ENCODE results near the gene FYCO1.
A peak's percentile ranks its signal among the peaks of the same experiment; 100 is the strongest.

FYCO1 gene

GRCh38 chr3:45988804-45989203, 6.8 kb downstream of the FYCO1 start:
- peak; percentile 45 for DNase-seq (ENCODE audit: low read depth)
- no peak overlapping the region for H3K4me3 ChIP-seq (ENCODE audit: control insufficient read depth, low read depth, low read length)
- TF ChIP-seq, protein P1, sequence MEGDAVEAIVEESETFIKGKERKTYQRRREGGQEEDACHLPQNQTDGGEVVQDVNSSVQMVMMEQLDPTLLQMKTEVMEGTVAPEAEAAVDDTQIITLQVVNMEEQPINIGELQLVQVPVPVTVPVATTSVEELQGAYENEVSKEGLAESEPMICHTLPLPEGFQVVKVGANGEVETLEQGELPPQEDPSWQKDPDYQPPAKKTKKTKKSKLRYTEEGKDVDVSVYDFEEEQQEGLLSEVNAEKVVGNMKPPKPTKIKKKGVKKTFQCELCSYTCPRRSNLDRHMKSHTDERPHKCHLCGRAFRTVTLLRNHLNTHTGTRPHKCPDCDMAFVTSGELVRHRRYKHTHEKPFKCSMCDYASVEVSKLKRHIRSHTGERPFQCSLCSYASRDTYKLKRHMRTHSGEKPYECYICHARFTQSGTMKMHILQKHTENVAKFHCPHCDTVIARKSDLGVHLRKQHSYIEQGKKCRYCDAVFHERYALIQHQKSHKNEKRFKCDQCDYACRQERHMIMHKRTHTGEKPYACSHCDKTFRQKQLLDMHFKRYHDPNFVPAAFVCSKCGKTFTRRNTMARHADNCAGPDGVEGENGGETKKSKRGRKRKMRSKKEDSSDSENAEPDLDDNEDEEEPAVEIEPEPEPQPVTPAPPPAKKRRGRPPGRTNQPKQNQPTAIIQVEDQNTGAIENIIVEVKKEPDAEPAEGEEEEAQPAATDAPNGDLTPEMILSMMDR (IDR thresholded peaks at IDR 0.05; ENCODE audit: control insufficient read depth, insufficient read depth, low read depth, low read length, missing control alignments): no peak

DNA sequence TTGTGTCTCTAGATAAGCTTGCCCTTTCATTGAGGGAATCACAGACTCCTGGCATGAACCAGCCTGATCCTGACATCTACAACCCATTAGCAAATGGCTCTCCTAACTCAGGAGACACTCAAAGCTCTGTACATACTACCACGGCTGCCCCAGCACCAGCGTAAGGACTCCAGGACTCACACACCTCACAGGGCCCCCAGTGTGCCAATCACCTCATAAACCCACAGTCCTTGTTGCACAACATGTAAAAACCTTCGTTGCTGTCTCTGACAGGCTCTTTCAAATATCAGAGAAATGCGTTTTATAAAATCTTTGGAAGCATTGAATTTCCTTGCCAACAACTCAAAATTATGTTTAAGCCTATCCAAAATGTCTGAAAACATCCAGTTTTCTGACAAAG, 7.3 kb downstream of the FYCO1 start:
- DNase-seq (ENCODE audit: low read depth): no peak
- TF ChIP-seq, protein P1 (IDR thresholded peaks at IDR 0.05; ENCODE audit: control insufficient read depth, insufficient read depth, low read depth, low read length, missing control alignments): no peak

GRCh38 chr3:45987368-45988291, 8.0 kb downstream of the FYCO1 start:
- no peak overlapping the region for H3K4me3 ChIP-seq (ENCODE audit: control insufficient read depth, low read depth, low read length)
- DNase-seq (ENCODE audit: low read depth): no peak
- TF ChIP-seq, protein P1 (IDR thresholded peaks at IDR 0.05; ENCODE audit: control insufficient read depth, insufficient read depth, low read depth, low read length, missing control alignments): no peak

More for the DNA sequence above, 7.3 kb downstream of the FYCO1 start:
- no peak overlapping the region for H3K4me3 ChIP-seq (ENCODE audit: control insufficient read depth, low read depth, low read length)

- peak; percentile 46 for DNase-seq (ENCODE audit: low read depth)
- H3K4me3 ChIP-seq (ENCODE audit: control insufficient read depth, low read depth, low read length): no peak overlapping the region
- TF ChIP-seq, protein P1 (IDR thresholded peaks at IDR 0.05; ENCODE audit: control insufficient read depth, insufficient read depth, low read depth, low read length, missing control alignments): no peak
Observed at GRCh38 chr3:45986303-45986982, 9.2 kb downstream of the FYCO1 start.

- TF ChIP-seq, protein P1 (IDR thresholded peaks at IDR 0.05; ENCODE audit: control insufficient read depth, insufficient read depth, low read depth, low read length, missing control alignments): no peak
- no peak overlapping the region for H3K4me3 ChIP-seq (ENCODE audit: control insufficient read depth, low read depth, low read length)
- DNase-seq (ENCODE audit: low read depth): no peak
Observed at GRCh38 chr3:45985532-45986302, 9.9 kb downstream of the FYCO1 start.

Data from AG09309 (cell line).